ENCODE measurements around the gene PSME3IP1. TPM values are rescaled to one million over a fixed set of nuclear protein-coding genes. Genes with fewer than 3 reads are reported as not detected.

The PSME3IP1 gene, protein sequence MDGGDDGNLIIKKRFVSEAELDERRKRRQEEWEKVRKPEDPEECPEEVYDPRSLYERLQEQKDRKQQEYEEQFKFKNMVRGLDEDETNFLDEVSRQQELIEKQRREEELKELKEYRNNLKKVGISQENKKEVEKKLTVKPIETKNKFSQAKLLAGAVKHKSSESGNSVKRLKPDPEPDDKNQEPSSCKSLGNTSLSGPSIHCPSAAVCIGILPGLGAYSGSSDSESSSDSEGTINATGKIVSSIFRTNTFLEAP
- total RNA-seq (84.6 TPM), polyA plus RNA-seq (ENCODE audit: insufficient read depth, low read depth, low replicate concordance) (79.1 TPM)
- long read RNA-seq, donor 1, partial matches to known transcripts, result 169 of 203 reads
- long read RNA-seq, donor 1, other reads (novel, unspliced or antisense), result 26 of 203 reads
- long read RNA-seq, donor 2, transcript FAM192A-201 (7 exons, 2,848 nt), result major isoform, 5 of 8 reads
- long read RNA-seq, donor 2, partial matches to known transcripts, result 0 of 8 reads
- long read RNA-seq, donor 2, other reads (novel, unspliced or antisense), result 0 of 8 reads
- long read RNA-seq, donor 3, transcript FAM192A-201 (7 exons, 2,848 nt), result major isoform, 12 of 103 reads
- long read RNA-seq, donor 3, transcript FAM192A-218 (7 exons, 1,086 nt), result minor isoform, 5 of 103 reads
- long read RNA-seq, donor 3, partial matches to known transcripts, result 72 of 103 reads
- long read RNA-seq, donor 3, other reads (novel, unspliced or antisense), result 13 of 103 reads
- long read RNA-seq, donor 4, transcript FAM192A-201 (7 exons, 2,848 nt), result major isoform, 12 of 17 reads
- long read RNA-seq, donor 4, partial matches to known transcripts, result 0 of 17 reads
- long read RNA-seq, donor 4, other reads (novel, unspliced or antisense), result 0 of 17 reads
- long read RNA-seq, donor 5, partial matches to known transcripts, result 0 of 4 reads
- long read RNA-seq, donor 5, other reads (novel, unspliced or antisense), result 0 of 4 reads
- long read RNA-seq, donor 6, transcript FAM192A-218 (7 exons, 1,086 nt), result minor isoform, 5 of 44 reads
- long read RNA-seq, donor 6, transcript FAM192A-201 (7 exons, 2,848 nt), result major isoform, 13 of 44 reads
- long read RNA-seq, donor 6, partial matches to known transcripts, result 25 of 44 reads
- long read RNA-seq, donor 6, other reads (novel, unspliced or antisense), result 0 of 44 reads
- long read RNA-seq, donor 7, transcript FAM192A-201 (7 exons, 2,848 nt), result major isoform, 5 of 49 reads
- long read RNA-seq, donor 7, partial matches to known transcripts, result 12 of 49 reads
- long read RNA-seq, donor 7, other reads (novel, unspliced or antisense), result 29 of 49 reads
- long read RNA-seq, donor 8, transcript FAM192A-201 (7 exons, 2,848 nt), result major isoform, 5 of 8 reads
- long read RNA-seq, donor 8, partial matches to known transcripts, result 0 of 8 reads
- long read RNA-seq, donor 8, other reads (novel, unspliced or antisense), result 0 of 8 reads
- long read RNA-seq, donor 9, partial matches to known transcripts, result 10 of 11 reads
- long read RNA-seq, donor 9, other reads (novel, unspliced or antisense), result 0 of 11 reads
- long read RNA-seq, donor 10, transcript FAM192A-218 (7 exons, 1,086 nt), result minor isoform, 8 of 43 reads
- long read RNA-seq, donor 10, transcript FAM192A-201 (7 exons, 2,848 nt), result major isoform, 13 of 43 reads
- long read RNA-seq, donor 10, partial matches to known transcripts, result 22 of 43 reads
- long read RNA-seq, donor 10, other reads (novel, unspliced or antisense), result 0 of 43 reads

- FAIRE-seq, result peak; percentile 99
- peak within 1 kb of the TSS; percentile 91 to 95 for H3K27ac ChIP-seq (ENCODE audit: low read depth in 2 of 2, low read length in 2 of 2)
Measured at GRCh38 chr16:57185945-57186871, at the start of gene PSME3IP1, which contains the start of gene RSPRY1. TSS of gene PSME3IP1 (minus strand) at chr16:57186039. CDS start at chr16:57173854, 12,185 bp downstream. TSS of gene RSPRY1 (plus strand) at chr16:57186329. CDS start at chr16:57204659, 18,330 bp downstream.

DNA sequence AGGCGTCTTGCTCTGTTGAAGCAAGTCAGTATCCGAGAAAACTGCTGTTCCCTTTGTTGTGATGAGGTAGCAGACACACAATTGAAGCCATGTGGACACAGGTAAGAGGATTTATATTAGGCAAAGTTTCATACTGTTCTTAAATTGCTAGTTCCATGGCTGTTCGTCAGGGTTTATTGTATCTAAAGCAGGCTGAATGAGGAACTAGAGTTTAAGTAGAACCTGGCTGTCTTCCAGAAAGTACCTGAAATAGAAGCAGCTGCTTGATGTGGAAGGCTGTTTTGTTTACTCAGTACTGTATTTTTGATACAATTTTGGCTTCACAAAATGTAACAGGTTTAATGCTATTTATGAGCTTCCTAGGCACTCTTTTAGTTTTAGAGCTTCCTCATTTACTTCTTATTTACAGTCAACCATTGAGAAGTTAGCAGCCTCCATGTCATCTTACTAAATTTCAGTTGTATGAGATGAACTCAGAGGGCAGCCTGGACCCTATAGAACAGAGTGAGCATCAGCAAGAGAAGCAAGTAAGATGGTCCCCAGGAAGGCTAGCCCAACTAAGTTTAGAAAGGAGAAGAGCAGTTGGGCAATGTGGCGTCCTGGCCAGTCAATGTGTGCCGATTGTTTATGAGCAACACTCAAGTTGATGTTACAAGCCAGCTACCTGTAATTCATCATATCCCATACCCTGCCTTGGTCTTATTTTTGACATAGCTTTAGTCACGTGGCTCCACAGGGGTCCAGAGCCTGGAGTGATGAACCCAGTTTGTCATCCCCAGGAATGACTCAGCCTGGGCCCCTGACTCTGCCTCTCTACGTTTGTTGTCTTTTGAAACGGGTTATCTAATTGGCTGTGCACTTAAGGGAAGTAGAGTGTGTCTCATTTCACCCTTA is 49.5 kb upstream of the PSME3IP1 start:
- Histone ChIP-seq H3K27me3 (ENCODE audit: control insufficient read depth, insufficient read depth, low read length) (no peaks in the 10 kb centered on the region), H3K36me3 (ENCODE audit: control insufficient read depth in 2 of 3, insufficient read depth in 3 of 3, low read length in 3 of 3) (peaks cover 9 to 58% (median 35%) of the 10 kb centered on the region in 3 donors), H3K4me1 (ENCODE audit: control insufficient read depth in 2 of 3, insufficient read depth in 2 of 3, low read depth in 1 of 3, low read length in 3 of 3) (peaks cover 0 to 8% (median under 1%) of the 10 kb centered on the region in 3 donors), H3K9me3 (ENCODE audit: control insufficient read depth in 2 of 3, insufficient read depth in 1 of 3, low read length in 3 of 3) (no peaks in the 10 kb centered on the region), H3K4me3 (ENCODE audit: low read length in 3 of 3) (no peak overlapping the region), H3K27ac (ENCODE audit: low read depth in 2 of 2, low read length in 2 of 2) (no peak overlapping the region), H3K9ac (ENCODE audit: low read length in 3 of 3) (no peak overlapping the region)
- no peak for DNase-seq
- TF ChIP-seq CTCF (IDR thresholded peaks at IDR 0.05; ENCODE audit: borderline replicate concordance, extremely low read depth, insufficient read depth), result no peak
- FAIRE-seq, result no peak
- intact Hi-C loops (cut with DNase I), result no loop called here

More at GRCh38 chr16:57185945-57186871, at the start of gene PSME3IP1, which contains the start of gene RSPRY1:
- Histone ChIP-seq H3K36me3 (ENCODE audit: control insufficient read depth in 2 of 3, insufficient read depth in 3 of 3, low read length in 3 of 3) (no peaks in the 10 kb centered on the region), H3K9me3 (ENCODE audit: control insufficient read depth in 2 of 3, insufficient read depth in 1 of 3, low read length in 3 of 3) (no peaks in the 10 kb centered on the region), H3K4me1 (ENCODE audit: control insufficient read depth in 2 of 3, insufficient read depth in 2 of 3, low read depth in 1 of 3, low read length in 3 of 3) (peaks cover 0 to 19% (median 14%) of the 10 kb centered on the region in 3 donors), H3K4me3 (ENCODE audit: low read length in 3 of 3) (peak within 1 kb of the TSS; percentile 89 to 97 (median 91)), H3K27me3 (ENCODE audit: control insufficient read depth, insufficient read depth, low read length) (no peaks in the 10 kb centered on the region), H3K9ac (ENCODE audit: low read length in 3 of 3) (peak within 1 kb of the TSS; percentile 80 to 93 (median 92))
- intact Hi-C loops (cut with DNase I), result no loop called here
- TF ChIP-seq CTCF (IDR thresholded peaks at IDR 0.05; ENCODE audit: borderline replicate concordance, extremely low read depth, insufficient read depth), result no peak
- peak; percentile 99 to 100 (median 100) for DNase-seq

All from kidney (tissue), 22 donors.